ENCODE data around the gene PNPLA1.

PNPLA1 gene

DNA sequence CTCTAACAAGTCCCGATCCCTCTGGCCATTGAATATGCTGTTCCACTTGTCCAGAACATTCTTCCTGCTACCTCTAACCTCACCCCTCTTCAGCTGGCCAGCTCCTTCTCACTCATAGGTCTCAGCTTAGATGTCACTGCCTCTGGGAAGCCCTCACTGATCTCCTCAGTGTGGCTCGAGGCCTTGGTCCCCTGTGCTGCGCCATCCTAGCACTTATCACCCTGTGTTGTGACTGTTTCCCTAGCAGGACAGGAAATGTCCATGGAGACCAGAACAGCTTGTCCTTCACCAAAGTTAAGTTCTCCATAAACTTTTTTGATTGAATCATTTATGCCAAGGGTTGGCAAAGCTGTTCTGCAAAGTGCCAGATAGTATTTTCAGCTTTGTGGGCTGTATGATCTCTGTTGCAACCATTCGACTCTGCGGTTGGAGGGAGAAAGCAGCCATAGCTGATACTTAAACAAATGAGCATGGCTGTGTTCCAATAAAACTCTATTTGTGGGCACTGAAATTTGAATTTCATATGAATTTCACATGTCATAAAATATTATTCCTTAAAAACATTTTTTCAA is 73.3 kb downstream of the PNPLA1 start:
- no peak for DNase-seq (ENCODE audit: low spot score)
- no peak for TF ChIP-seq CTCF (IDR thresholded peaks at IDR 0.05; ENCODE audit: extremely low read depth, missing control alignments)

DNA sequence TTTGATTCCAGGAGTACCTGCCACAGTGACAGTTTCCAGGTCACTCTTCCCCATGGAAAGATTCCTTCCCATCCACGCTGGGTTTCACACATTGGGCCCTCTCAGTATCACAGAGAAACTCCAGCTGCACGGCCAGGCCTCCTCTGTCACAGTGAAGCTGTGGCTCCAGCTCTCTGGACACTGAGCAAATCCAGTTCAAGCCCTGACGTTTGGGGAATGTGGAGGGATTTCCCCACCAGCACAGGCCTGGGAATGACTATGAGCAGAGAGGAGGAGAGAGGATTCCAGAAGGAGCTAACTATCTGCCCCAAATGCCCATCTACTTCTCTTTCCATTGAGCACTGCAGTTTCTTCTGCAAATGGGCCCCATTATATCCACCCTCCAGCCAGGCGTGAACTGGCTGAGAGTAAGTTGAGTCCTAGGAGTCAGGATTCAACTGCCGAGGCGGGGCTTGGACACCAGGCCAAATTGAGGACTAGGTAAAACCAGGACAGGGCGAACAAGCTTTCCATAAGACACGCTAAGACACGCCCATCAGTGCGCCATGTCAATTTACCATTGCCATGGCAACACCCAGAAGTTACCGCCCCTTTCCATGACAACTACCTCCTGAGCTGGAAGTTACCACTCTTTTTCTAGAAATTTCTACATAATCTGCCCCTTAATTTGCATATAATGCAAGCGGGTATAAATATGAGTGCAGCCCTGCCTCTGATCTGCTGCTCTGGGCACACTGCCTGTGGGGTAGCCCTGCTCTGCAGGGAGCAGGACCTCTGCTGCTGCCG is 76.0 kb downstream of the PNPLA1 start:
- TF ChIP-seq CTCF (IDR thresholded peaks at IDR 0.05; ENCODE audit: extremely low read depth, missing control alignments): no peak
- no peak for DNase-seq (ENCODE audit: low spot score)

DNA sequence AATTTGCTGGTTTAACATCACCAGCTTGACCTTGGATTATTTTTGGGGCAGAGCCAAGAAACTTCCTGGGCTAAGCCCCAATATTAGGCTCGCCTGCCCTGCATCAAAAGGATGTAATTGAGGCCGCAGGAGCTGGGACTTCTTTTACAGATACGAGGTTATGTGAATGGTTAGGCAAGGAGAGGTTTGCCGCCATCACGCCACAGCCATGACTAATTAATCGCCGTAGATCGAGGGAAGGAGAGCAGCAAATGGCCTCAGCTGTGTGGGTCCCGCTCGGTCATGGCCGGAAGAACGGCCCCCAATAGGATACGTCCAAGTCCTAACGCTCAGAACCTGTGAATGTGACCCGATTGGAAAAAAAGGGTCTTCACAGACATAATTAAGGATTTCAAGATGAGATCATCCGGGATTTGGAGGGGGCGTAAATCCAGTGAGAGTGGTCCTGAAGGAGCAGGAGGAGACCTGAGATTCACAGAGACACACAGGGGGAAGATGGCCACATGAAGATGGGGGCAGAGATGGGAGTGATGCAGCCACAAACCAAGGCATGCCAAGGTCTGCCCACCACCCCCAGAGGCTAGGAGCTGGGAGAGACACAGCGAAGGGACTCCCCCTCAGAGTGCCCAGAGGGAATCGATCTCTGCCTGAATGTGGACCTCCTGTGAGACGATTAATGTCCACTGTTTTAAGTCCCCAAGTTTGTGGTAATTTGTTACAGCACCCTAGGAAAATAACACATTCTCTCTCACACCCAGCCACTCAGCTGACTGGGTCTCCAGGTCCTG is 76.8 kb downstream of the PNPLA1 start:
- DNase-seq (ENCODE audit: low spot score): no peak
- no peak for TF ChIP-seq CTCF (IDR thresholded peaks at IDR 0.05; ENCODE audit: extremely low read depth, missing control alignments)

DNA sequence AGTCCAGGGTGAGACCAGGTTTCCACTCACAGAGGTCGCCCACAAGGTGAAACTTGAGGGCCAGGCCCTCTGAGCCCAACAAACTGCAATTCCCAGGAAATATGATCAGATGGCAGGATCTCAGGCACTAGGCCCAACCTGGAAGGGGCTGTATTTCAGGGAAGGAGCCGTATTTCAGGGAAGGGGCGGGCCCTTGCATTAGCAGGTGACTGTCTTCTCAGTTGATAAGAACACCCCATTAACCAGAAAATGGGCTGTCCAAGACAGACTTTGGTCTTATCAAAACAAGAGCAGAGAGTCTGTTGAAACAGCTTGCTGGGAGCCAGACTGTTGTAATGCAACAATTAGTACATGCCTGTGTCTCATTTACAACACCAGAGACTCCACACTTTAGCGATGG is 77.8 kb downstream of the PNPLA1 start:
- TF ChIP-seq CTCF (IDR thresholded peaks at IDR 0.05; ENCODE audit: extremely low read depth, missing control alignments): no peak
- DNase-seq (ENCODE audit: low spot score): no peak

GRCh38 chr6:36349240-36349639 is 79.4 kb downstream of the PNPLA1 start:
- DNase-seq (ENCODE audit: low spot score): no peak
- TF ChIP-seq CTCF (IDR thresholded peaks at IDR 0.05; ENCODE audit: extremely low read depth, missing control alignments): no peak

- no peak for TF ChIP-seq CTCF (IDR thresholded peaks at IDR 0.05; ENCODE audit: extremely low read depth, missing control alignments)
- DNase-seq (ENCODE audit: low spot score): no peak
These were observed 80.2 kb downstream of the PNPLA1 start for GRCh38 chr6:36350082-36350481.
